ENCODE results near the gene MRPL37.

DNA sequence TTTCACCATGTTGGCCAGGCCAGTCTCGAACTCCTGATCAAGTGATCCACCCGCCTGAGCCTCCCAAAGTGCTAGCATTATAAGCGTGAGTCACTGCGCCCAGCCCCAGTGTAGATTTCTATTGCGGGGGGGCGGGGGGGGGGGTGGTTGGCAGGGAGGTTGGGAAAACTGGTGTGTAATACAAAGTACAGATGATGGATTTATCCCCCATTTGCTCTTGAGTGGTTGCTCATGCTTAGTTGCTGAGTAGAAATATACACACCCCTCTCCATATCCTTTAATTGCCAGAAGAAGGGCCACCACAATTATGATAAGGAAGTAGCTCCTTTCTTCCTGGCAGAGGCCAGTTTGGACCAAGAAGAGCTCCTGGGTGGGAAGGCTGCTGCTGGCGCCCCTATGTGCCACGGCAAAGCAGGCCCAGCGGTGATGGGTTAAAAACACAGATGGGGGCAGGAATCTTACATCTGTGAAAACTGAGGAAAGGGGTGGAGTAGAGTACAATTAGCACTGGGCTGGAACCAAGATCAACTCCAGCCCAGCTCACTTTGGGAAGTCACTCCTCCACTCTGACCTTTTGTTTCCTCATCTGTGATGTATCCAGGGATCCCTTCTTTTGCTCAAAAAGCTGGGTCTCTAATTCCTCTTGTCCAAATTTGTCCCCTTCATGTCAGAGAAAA lies 55.2 kb downstream of the MRPL37 start:
- TF ChIP-seq, protein P1, sequence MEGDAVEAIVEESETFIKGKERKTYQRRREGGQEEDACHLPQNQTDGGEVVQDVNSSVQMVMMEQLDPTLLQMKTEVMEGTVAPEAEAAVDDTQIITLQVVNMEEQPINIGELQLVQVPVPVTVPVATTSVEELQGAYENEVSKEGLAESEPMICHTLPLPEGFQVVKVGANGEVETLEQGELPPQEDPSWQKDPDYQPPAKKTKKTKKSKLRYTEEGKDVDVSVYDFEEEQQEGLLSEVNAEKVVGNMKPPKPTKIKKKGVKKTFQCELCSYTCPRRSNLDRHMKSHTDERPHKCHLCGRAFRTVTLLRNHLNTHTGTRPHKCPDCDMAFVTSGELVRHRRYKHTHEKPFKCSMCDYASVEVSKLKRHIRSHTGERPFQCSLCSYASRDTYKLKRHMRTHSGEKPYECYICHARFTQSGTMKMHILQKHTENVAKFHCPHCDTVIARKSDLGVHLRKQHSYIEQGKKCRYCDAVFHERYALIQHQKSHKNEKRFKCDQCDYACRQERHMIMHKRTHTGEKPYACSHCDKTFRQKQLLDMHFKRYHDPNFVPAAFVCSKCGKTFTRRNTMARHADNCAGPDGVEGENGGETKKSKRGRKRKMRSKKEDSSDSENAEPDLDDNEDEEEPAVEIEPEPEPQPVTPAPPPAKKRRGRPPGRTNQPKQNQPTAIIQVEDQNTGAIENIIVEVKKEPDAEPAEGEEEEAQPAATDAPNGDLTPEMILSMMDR (IDR thresholded peaks at IDR 0.05; ENCODE audit: insufficient read depth, low read depth, low read length) = no peak
- no peak for TF ChIP-seq EZH2 (IDR thresholded peaks at IDR 0.05; ENCODE audit: insufficient read depth, low read length)

Data from astrocyte (in vitro differentiated cells and primary cell).